ENCODE data around the gene BPIFB3. TPM values are rescaled to one million over a fixed set of nuclear protein-coding genes. Genes with fewer than 3 reads are reported as not detected.

The BPIFB3 gene
- total and polyA plus RNA-seq, 3 donors from 2014 or later: 0.47 to 0.87 (median 0.74) TPM

GRCh38 chr20:33017542-33017941 is 36.2 kb upstream of the BPIFB3 start:
- no peak overlapping the region for H3K4me3 ChIP-seq
- H3K9me3 ChIP-seq: no peaks in the 10 kb centered on the region
- H3K27ac ChIP-seq: no peak overlapping the region
- WGBS, 2 donors: 80 to 92% methylated on average over 7 of the region's 7 CpGs
- no peak for DNase-seq
- H3K4me1 ChIP-seq: no peaks in the 10 kb centered on the region
- no peaks in the 10 kb centered on the region for H3K27me3 ChIP-seq
- no peak for TF ChIP-seq CTCF (IDR thresholded peaks at IDR 0.05)
- TF ChIP-seq POLR2A (IDR thresholded peaks at IDR 0.05): no peak
- no peaks in the 10 kb centered on the region for H3K36me3 ChIP-seq (ENCODE audit: low read depth, missing control alignments)
- intact Hi-C loops (cut with DNase I; ENCODE audit: low total_unique reads): no loop called here

GRCh38 chr20:33018169-33018931 is 35.4 kb upstream of the BPIFB3 start:
- H3K4me1 ChIP-seq: no peaks in the 10 kb centered on the region
- no peak overlapping the region for H3K4me3 ChIP-seq
- no peaks in the 10 kb centered on the region for H3K36me3 ChIP-seq (ENCODE audit: low read depth, missing control alignments)
- DNase-seq: no peak
- H3K27ac ChIP-seq: no peak overlapping the region
- WGBS, 2 donors: 64 to 73% methylated on average over 7 to 14 of the region's 14 CpGs
- intact Hi-C loops (cut with DNase I; ENCODE audit: low total_unique reads): no loop called here
- TF ChIP-seq POLR2A (IDR thresholded peaks at IDR 0.05) (no peak), CTCF (IDR thresholded peaks at IDR 0.05) (no peak)
- no peaks in the 10 kb centered on the region for H3K27me3 ChIP-seq
- no peaks in the 10 kb centered on the region for H3K9me3 ChIP-seq

- Histone ChIP-seq H3K9me3 (no peaks in the 10 kb centered on the region), H3K4me1 (no peaks in the 10 kb centered on the region), H3K36me3 (ENCODE audit: low read depth, missing control alignments) (no peaks in the 10 kb centered on the region), H3K4me3 (no peak overlapping the region), H3K27ac (no peak overlapping the region), H3K27me3 (no peaks in the 10 kb centered on the region)
- intact Hi-C loops (cut with DNase I; ENCODE audit: low total_unique reads): no loop called here
- no peak for DNase-seq
- 83 to 89% methylated on average over 23 of the region's 23 CpGs for WGBS, 2 donors
- TF ChIP-seq POLR2A (IDR thresholded peaks at IDR 0.05): no peak
- no peak for TF ChIP-seq CTCF (IDR thresholded peaks at IDR 0.05)
Observed at GRCh38 chr20:33019465-33020277, 34.0 kb upstream of the BPIFB3 start.

- no peak overlapping the region for H3K27ac ChIP-seq
- TF ChIP-seq POLR2A (IDR thresholded peaks at IDR 0.05) (no peak), CTCF (IDR thresholded peaks at IDR 0.05) (no peak)
- H3K36me3 ChIP-seq (ENCODE audit: low read depth, missing control alignments): no peaks in the 10 kb centered on the region
- H3K4me1 ChIP-seq: no peaks in the 10 kb centered on the region
- no peak for DNase-seq
- intact Hi-C loops (cut with DNase I; ENCODE audit: low total_unique reads): no loop called here
- WGBS, 2 donors: 82 to 92% methylated on average over 8 to 18 of the region's 18 CpGs
- H3K9me3 ChIP-seq: no peaks in the 10 kb centered on the region
- no peaks in the 10 kb centered on the region for H3K27me3 ChIP-seq
- no peak overlapping the region for H3K4me3 ChIP-seq
Observed at GRCh38 chr20:33020278-33021161, 33.2 kb upstream of the BPIFB3 start.
